ENCODE data around the gene PAPSS1. TPM values are rescaled to one million over a fixed set of nuclear protein-coding genes. Genes with fewer than 3 reads are reported as not detected.

Gene PAPSS1
- total RNA-seq, 1 donor from 2014 or later, result 39.7 TPM

GRCh38 chr4:107586371-107586770 is 133.7 kb downstream of the PAPSS1 start:
- H3K4me3 ChIP-seq (ENCODE audit: low read length in 3 of 3), result no peak overlapping the region
- H3K4me1 ChIP-seq (ENCODE audit: control insufficient read depth in 3 of 3, insufficient read depth in 3 of 3, low read length in 3 of 3), result no peaks in the 10 kb centered on the region
- peaks cover 5 to 26% (median 7%) of the 10 kb centered on the region in 3 donors for H3K9me3 ChIP-seq (ENCODE audit: control insufficient read depth in 3 of 3, low read length in 3 of 3)

GRCh38 chr4:107579099-107579498 is 140.9 kb downstream of the PAPSS1 start:
- H3K27me3 ChIP-seq (ENCODE audit: control insufficient read depth in 3 of 3, insufficient read depth in 3 of 3, low read length in 3 of 3), result no peaks in the 10 kb centered on the region
- no peak overlapping the region for H3K9ac ChIP-seq (ENCODE audit: low read depth in 1 of 3, low read length in 3 of 3)
- H3K4me3 ChIP-seq (ENCODE audit: low read length in 3 of 3), result no peak overlapping the region
- H3K4me1 ChIP-seq (ENCODE audit: control insufficient read depth in 3 of 3, insufficient read depth in 3 of 3, low read length in 3 of 3), result no peaks in the 10 kb centered on the region
- H3K27ac ChIP-seq (ENCODE audit: low read depth, low read length), result no peak overlapping the region
- no peaks in the 10 kb centered on the region for H3K9me3 ChIP-seq (ENCODE audit: control insufficient read depth in 3 of 3, low read length in 3 of 3)
- H3K36me3 ChIP-seq (ENCODE audit: control insufficient read depth in 3 of 3, insufficient read depth in 3 of 3, low read length in 3 of 3), result no peaks in the 10 kb centered on the region

More at GRCh38 chr4:107586371-107586770, 133.7 kb downstream of the PAPSS1 start:
- Histone ChIP-seq H3K27me3 (ENCODE audit: control insufficient read depth in 3 of 3, insufficient read depth in 3 of 3, low read length in 3 of 3) (no peaks in the 10 kb centered on the region), H3K27ac (ENCODE audit: low read depth, low read length) (no peak overlapping the region), H3K9ac (ENCODE audit: low read depth in 1 of 3, low read length in 3 of 3) (no peak overlapping the region), H3K36me3 (ENCODE audit: control insufficient read depth in 3 of 3, insufficient read depth in 3 of 3, low read length in 3 of 3) (no peaks in the 10 kb centered on the region)

- H3K4me1 ChIP-seq (ENCODE audit: control insufficient read depth in 3 of 3, insufficient read depth in 3 of 3, low read length in 3 of 3), result no peaks in the 10 kb centered on the region
- H3K9ac ChIP-seq (ENCODE audit: low read depth in 1 of 3, low read length in 3 of 3), result no peak overlapping the region
- H3K36me3 ChIP-seq (ENCODE audit: control insufficient read depth in 3 of 3, insufficient read depth in 3 of 3, low read length in 3 of 3), result no peaks in the 10 kb centered on the region
- no peaks in the 10 kb centered on the region for H3K27me3 ChIP-seq (ENCODE audit: control insufficient read depth in 3 of 3, insufficient read depth in 3 of 3, low read length in 3 of 3)
- no peak overlapping the region for H3K4me3 ChIP-seq (ENCODE audit: low read length in 3 of 3)
- H3K9me3 ChIP-seq (ENCODE audit: control insufficient read depth in 3 of 3, low read length in 3 of 3), result no peaks in the 10 kb centered on the region
- H3K27ac ChIP-seq (ENCODE audit: low read depth, low read length), result no peak overlapping the region
Measured at GRCh38 chr4:107578321-107578720, 141.7 kb downstream of the PAPSS1 start.

- H3K4me3 ChIP-seq (ENCODE audit: low read length in 3 of 3), result no peak overlapping the region
Measured at GRCh38 chr4:107577743-107578142, 142.3 kb downstream of the PAPSS1 start.

GRCh38 chr4:107575243-107575642 is 144.8 kb downstream of the PAPSS1 start:
- H3K27ac ChIP-seq (ENCODE audit: low read depth, low read length), result no peak overlapping the region
- no peak overlapping the region for H3K9ac ChIP-seq (ENCODE audit: low read depth in 1 of 3, low read length in 3 of 3)
- H3K9me3 ChIP-seq (ENCODE audit: control insufficient read depth in 3 of 3, low read length in 3 of 3), result no peaks in the 10 kb centered on the region
- no peaks in the 10 kb centered on the region for H3K4me1 ChIP-seq (ENCODE audit: control insufficient read depth in 3 of 3, insufficient read depth in 3 of 3, low read length in 3 of 3)
- H3K4me3 ChIP-seq (ENCODE audit: low read length in 3 of 3), result no peak overlapping the region
- no peaks in the 10 kb centered on the region for H3K27me3 ChIP-seq (ENCODE audit: control insufficient read depth in 3 of 3, insufficient read depth in 3 of 3, low read length in 3 of 3)
- no peaks in the 10 kb centered on the region for H3K36me3 ChIP-seq (ENCODE audit: control insufficient read depth in 3 of 3, insufficient read depth in 3 of 3, low read length in 3 of 3)

More at GRCh38 chr4:107577743-107578142, 142.3 kb downstream of the PAPSS1 start:
- no peaks in the 10 kb centered on the region for H3K36me3 ChIP-seq (ENCODE audit: control insufficient read depth in 3 of 3, insufficient read depth in 3 of 3, low read length in 3 of 3)
- no peaks in the 10 kb centered on the region for H3K9me3 ChIP-seq (ENCODE audit: control insufficient read depth in 3 of 3, low read length in 3 of 3)
- no peaks in the 10 kb centered on the region for H3K4me1 ChIP-seq (ENCODE audit: control insufficient read depth in 3 of 3, insufficient read depth in 3 of 3, low read length in 3 of 3)
- H3K9ac ChIP-seq (ENCODE audit: low read depth in 1 of 3, low read length in 3 of 3), result no peak overlapping the region
- H3K27ac ChIP-seq (ENCODE audit: low read depth, low read length), result no peak overlapping the region
- no peaks in the 10 kb centered on the region for H3K27me3 ChIP-seq (ENCODE audit: control insufficient read depth in 3 of 3, insufficient read depth in 3 of 3, low read length in 3 of 3)

- H3K27ac ChIP-seq (ENCODE audit: low read depth, low read length), result no peak overlapping the region
- H3K4me1 ChIP-seq (ENCODE audit: control insufficient read depth in 3 of 3, insufficient read depth in 3 of 3, low read length in 3 of 3), result no peaks in the 10 kb centered on the region
- H3K27me3 ChIP-seq (ENCODE audit: control insufficient read depth in 3 of 3, insufficient read depth in 3 of 3, low read length in 3 of 3), result no peaks in the 10 kb centered on the region
- no peaks in the 10 kb centered on the region for H3K9me3 ChIP-seq (ENCODE audit: control insufficient read depth in 3 of 3, low read length in 3 of 3)
- H3K9ac ChIP-seq (ENCODE audit: low read depth in 1 of 3, low read length in 3 of 3), result no peak overlapping the region
- H3K36me3 ChIP-seq (ENCODE audit: control insufficient read depth in 3 of 3, insufficient read depth in 3 of 3, low read length in 3 of 3), result no peaks in the 10 kb centered on the region
- no peak overlapping the region for H3K4me3 ChIP-seq (ENCODE audit: low read length in 3 of 3)
Measured at GRCh38 chr4:107572281-107572680, 147.8 kb downstream of the PAPSS1 start.

- Histone ChIP-seq H3K27me3 (ENCODE audit: control insufficient read depth in 3 of 3, insufficient read depth in 3 of 3, low read length in 3 of 3) (no peaks in the 10 kb centered on the region), H3K4me3 (ENCODE audit: low read length in 3 of 3) (no peak overlapping the region), H3K9ac (ENCODE audit: low read depth in 1 of 3, low read length in 3 of 3) (no peak overlapping the region), H3K27ac (ENCODE audit: low read depth, low read length) (no peak overlapping the region), H3K4me1 (ENCODE audit: control insufficient read depth in 3 of 3, insufficient read depth in 3 of 3, low read length in 3 of 3) (no peaks in the 10 kb centered on the region), H3K9me3 (ENCODE audit: control insufficient read depth in 3 of 3, low read length in 3 of 3) (no peaks in the 10 kb centered on the region), H3K36me3 (ENCODE audit: control insufficient read depth in 3 of 3, insufficient read depth in 3 of 3, low read length in 3 of 3) (no peaks in the 10 kb centered on the region)
Measured at GRCh38 chr4:107570952-107571351, 149.1 kb downstream of the PAPSS1 start.

- Histone ChIP-seq H3K27ac (ENCODE audit: low read depth, low read length) (no peak overlapping the region), H3K36me3 (ENCODE audit: control insufficient read depth in 3 of 3, insufficient read depth in 3 of 3, low read length in 3 of 3) (no peaks in the 10 kb centered on the region), H3K27me3 (ENCODE audit: control insufficient read depth in 3 of 3, insufficient read depth in 3 of 3, low read length in 3 of 3) (no peaks in the 10 kb centered on the region), H3K9me3 (ENCODE audit: control insufficient read depth in 3 of 3, low read length in 3 of 3) (peaks cover 0 to 5% (median 0%) of the 10 kb centered on the region in 3 donors), H3K9ac (ENCODE audit: low read depth in 1 of 3, low read length in 3 of 3) (no peak overlapping the region), H3K4me1 (ENCODE audit: control insufficient read depth in 3 of 3, insufficient read depth in 3 of 3, low read length in 3 of 3) (no peaks in the 10 kb centered on the region), H3K4me3 (ENCODE audit: low read length in 3 of 3) (no peak overlapping the region)
Measured at GRCh38 chr4:107564326-107564725, 155.7 kb downstream of the PAPSS1 start.

Other genes starting within 250 kb of the PAPSS1 start
- gene SGMS2, start 104.7 kb upstream of the PAPSS1 start, total RNA-seq, result 13.0 TPM
- gene CYP2U1, start 211.3 kb upstream of the PAPSS1 start, total RNA-seq, result 5.2 TPM